Mesenchymal stem cell (in vitro differentiated cells and primary cell): ENCODE results near the gene SERPINE2.

ENCODE experiments used
- DNase-seq: peaks from one replicate; pipeline ENCODE4 v3.0.0-alpha.2; 2013
- H2AFZ ChIP-seq: one replicate; pipeline ENCODE4 v1.6.1; 2013; ENCODE audit warnings: low read depth, mild to moderate bottlenecking, control low read depth, inconsistent platforms, low read length, moderate library complexity
- H2AK5ac ChIP-seq: 2 replicates; pipeline ENCODE4 v1.6.1; 2013; ENCODE audit warnings: low read length, moderate library complexity, mild to moderate bottlenecking, inconsistent platforms; ENCODE audit not compliant: severe bottlenecking
- H2BK120ac ChIP-seq: one replicate; pipeline ENCODE4 v1.6.1; 2013; ENCODE audit warnings: low read depth, mild to moderate bottlenecking, inconsistent platforms, low read length, moderate library complexity
- H2BK12ac ChIP-seq, 2 experiments: one replicate each; pipeline ENCODE4 v1.6.1; 2013; ENCODE audit warnings: inconsistent platforms in 2 of 2, low read length in 2 of 2, mild to moderate bottlenecking in 2 of 2, moderate library complexity in 2 of 2, control low read depth in 1 of 2
- H2BK15ac ChIP-seq: one replicate; pipeline ENCODE4 v1.6.1; 2013; ENCODE audit warnings: mild to moderate bottlenecking, low read depth, inconsistent platforms; ENCODE audit not compliant: poor library complexity, severe bottlenecking
- H2BK5ac ChIP-seq: 2 replicates; pipeline ENCODE4 v1.6.1; 2013; ENCODE audit warnings: low read depth, mild to moderate bottlenecking, low read length, control low read depth, inconsistent platforms; ENCODE audit not compliant: poor library complexity, severe bottlenecking
- H3K14ac ChIP-seq, 2 experiments: one replicate each; pipeline ENCODE4 v1.6.1; 2013; ENCODE audit warnings: inconsistent platforms in 2 of 2, low read length in 2 of 2, control low read depth in 1 of 2, mild to moderate bottlenecking in 1 of 2, moderate library complexity in 1 of 2
- H3K18ac ChIP-seq, 2 experiments: one replicate each; pipeline ENCODE4 v1.6.1; 2013; ENCODE audit warnings: inconsistent platforms in 2 of 2, low read length in 2 of 2, control low read depth in 1 of 2, low read depth in 1 of 2, mild to moderate bottlenecking in 1 of 2
- H3K23ac ChIP-seq, 2 experiments: one replicate each; pipeline ENCODE4 v1.6.1; 2013; ENCODE audit warnings: inconsistent platforms in 2 of 2, low read length in 2 of 2, mild to moderate bottlenecking in 2 of 2, moderate library complexity in 2 of 2, control low read depth in 1 of 2
- H3K27ac ChIP-seq: 2 replicates; pipeline ENCODE4 v1.5.1; 2013; ENCODE audit warnings: mild to moderate bottlenecking, moderate library complexity, low read length, control low read depth, inconsistent platforms; ENCODE audit not compliant: poor library complexity, severe bottlenecking
- H3K27me3 ChIP-seq, 2 experiments: 2 replicates each; pipeline versions ENCODE4 v1.6.1 to v1.7.0; 2013; ENCODE audit warnings: low read length in 2 of 2, mild to moderate bottlenecking in 2 of 2, moderate library complexity in 2 of 2, control low read depth in 1 of 2, inconsistent platforms in 1 of 2; ENCODE audit not compliant: control insufficient read depth in 1 of 2, insufficient read depth in 1 of 2
- H3K36me3 ChIP-seq, 2 experiments: 2 replicates each; pipeline versions ENCODE4 v1.6.1 to v1.7.0; 2013; ENCODE audit warnings: low read length in 2 of 2, control low read depth in 1 of 2, inconsistent platforms in 1 of 2, low read depth in 1 of 2, mild to moderate bottlenecking in 1 of 2; ENCODE audit not compliant: insufficient read depth in 2 of 2, control insufficient read depth in 1 of 2
- H3K4ac ChIP-seq, 2 experiments: one replicate each; pipeline ENCODE4 v1.6.1; 2013; ENCODE audit warnings: inconsistent platforms in 2 of 2, low read length in 2 of 2, mild to moderate bottlenecking in 2 of 2, moderate library complexity in 2 of 2, control low read depth in 1 of 2, low read depth in 1 of 2
- H3K4me1 ChIP-seq: 2 replicates; pipeline ENCODE4 v1.6.1; 2013; ENCODE audit warnings: low read depth, low read length, control low read depth; ENCODE audit not compliant: control insufficient read depth, insufficient read depth
- H3K4me2 ChIP-seq: 2 replicates; pipeline ENCODE4 v1.6.1; 2013; ENCODE audit warnings: low read length, mild to moderate bottlenecking, inconsistent platforms; ENCODE audit not compliant: poor library complexity, severe bottlenecking
- H3K4me3 ChIP-seq, 2 experiments: 2 replicates each; pipeline versions ENCODE4 v1.5.1 to v1.7.0; 2013; ENCODE audit warnings: low read length in 2 of 2, mild to moderate bottlenecking in 2 of 2, control low read depth in 1 of 2, low read depth in 1 of 2; ENCODE audit not compliant: insufficient read depth in 1 of 2
- H3K79me1 ChIP-seq: replicated peaks from 2 replicates; pipeline ENCODE4 v1.6.1; 2013; ENCODE audit warnings: mild to moderate bottlenecking, control low read depth, low read length, inconsistent platforms; ENCODE audit not compliant: poor library complexity, severe bottlenecking
- H3K9ac ChIP-seq: 2 replicates; pipeline ENCODE4 v1.7.0; 2013; ENCODE audit warnings: mild to moderate bottlenecking, low read length, moderate library complexity
- H3K9me3 ChIP-seq: 2 replicates; pipeline ENCODE4 v1.7.0; 2013; ENCODE audit warnings: mild to moderate bottlenecking, low read length; ENCODE audit not compliant: control insufficient read depth
- H4K8ac ChIP-seq: one replicate; pipeline ENCODE4 v1.6.1; 2013; ENCODE audit warnings: inconsistent platforms, mild to moderate bottlenecking, low read length, moderate library complexity
- H4K91ac ChIP-seq: one replicate; pipeline ENCODE4 v1.6.1; 2013; ENCODE audit warnings: mild to moderate bottlenecking, low read length, inconsistent platforms
- WGBS: methylation state at CpG from one replicate; pipeline ENCODE4 v1.1.7; 2013; ENCODE audit warnings: mixed read lengths; 5-methylcytosine and 5-hydroxymethylcytosine counted together

Gene SERPINE2

DNA sequence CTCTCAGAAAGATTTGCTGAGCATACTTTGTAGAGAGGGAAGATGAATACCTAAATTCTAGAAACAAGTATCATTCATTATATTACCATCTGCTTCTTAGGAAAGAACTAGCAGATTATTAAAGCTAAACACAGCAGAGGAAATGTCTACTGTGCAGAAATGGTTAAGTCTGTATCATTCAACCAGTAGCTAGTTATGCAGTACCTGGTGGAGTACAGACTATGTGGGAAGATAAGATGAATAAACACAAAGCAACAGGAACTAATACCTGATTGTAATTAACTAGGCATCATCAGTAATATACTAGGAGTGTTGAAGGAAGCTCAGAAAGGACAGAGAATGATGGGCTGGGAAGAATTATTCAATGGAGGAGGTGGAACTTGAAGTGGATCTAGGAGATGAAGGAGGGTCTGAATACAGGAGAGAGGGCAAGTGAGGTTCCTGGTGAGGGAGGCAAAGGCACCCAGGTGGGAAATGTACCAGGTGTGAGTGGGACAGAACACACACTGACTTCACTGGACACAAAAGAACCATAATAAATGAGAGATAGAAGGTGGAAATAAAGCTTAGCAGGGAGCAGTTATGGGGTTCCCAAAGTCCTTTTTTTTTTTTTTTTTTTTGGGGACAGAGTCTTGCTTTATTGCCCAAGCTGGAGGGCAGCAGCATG, 103.5 kb downstream of the SERPINE2 start:
- Histone ChIP-seq H4K8ac (no peak overlapping the region), H2BK5ac (no peak overlapping the region), H3K18ac (no peak overlapping the region), H3K4me2 (no peak overlapping the region), H3K79me1 (peaks cover 9% of the 10 kb centered on the region), H3K27ac (no peak overlapping the region), H4K91ac (no peak overlapping the region), H2BK15ac (no peak overlapping the region), H3K23ac (no peak overlapping the region), H3K27me3 (no peaks in the 10 kb centered on the region), H2AFZ (no peak overlapping the region), H3K4me1 (peaks cover 10% of the 10 kb centered on the region), H2BK120ac (no peak overlapping the region), H2BK12ac (no peak overlapping the region), H3K4ac (no peak overlapping the region), H3K36me3 (peaks cover 0 to 2% of the 10 kb centered on the region in 2 experiments), H2AK5ac (no peak overlapping the region), H3K14ac (no peak overlapping the region), H3K4me3 (no peak overlapping the region), H3K9ac (no peak overlapping the region), H3K9me3 (peaks cover 3% of the 10 kb centered on the region)
- DNase-seq, result no peak

DNA sequence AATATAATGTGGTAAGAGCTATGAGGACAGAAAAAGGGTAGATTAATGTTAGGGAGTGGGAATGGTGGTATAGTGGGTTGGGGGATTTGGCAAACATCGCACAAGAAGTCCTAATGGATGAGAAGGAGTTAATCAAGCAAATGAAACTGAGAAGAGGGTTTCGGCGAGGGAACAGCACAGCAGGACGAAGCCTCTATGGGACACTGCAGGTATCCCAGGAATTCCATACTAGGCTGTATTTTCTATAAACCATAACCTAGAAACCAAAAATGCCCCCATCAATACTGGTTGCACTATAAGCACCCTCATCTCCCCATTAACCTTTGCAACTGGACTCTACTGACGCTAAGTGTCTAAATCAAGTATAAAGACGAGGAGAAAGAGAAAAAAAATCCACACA, 104.2 kb downstream of the SERPINE2 start:
- WGBS, result 81% methylated on average over 6 of the region's 6 CpGs

DNA sequence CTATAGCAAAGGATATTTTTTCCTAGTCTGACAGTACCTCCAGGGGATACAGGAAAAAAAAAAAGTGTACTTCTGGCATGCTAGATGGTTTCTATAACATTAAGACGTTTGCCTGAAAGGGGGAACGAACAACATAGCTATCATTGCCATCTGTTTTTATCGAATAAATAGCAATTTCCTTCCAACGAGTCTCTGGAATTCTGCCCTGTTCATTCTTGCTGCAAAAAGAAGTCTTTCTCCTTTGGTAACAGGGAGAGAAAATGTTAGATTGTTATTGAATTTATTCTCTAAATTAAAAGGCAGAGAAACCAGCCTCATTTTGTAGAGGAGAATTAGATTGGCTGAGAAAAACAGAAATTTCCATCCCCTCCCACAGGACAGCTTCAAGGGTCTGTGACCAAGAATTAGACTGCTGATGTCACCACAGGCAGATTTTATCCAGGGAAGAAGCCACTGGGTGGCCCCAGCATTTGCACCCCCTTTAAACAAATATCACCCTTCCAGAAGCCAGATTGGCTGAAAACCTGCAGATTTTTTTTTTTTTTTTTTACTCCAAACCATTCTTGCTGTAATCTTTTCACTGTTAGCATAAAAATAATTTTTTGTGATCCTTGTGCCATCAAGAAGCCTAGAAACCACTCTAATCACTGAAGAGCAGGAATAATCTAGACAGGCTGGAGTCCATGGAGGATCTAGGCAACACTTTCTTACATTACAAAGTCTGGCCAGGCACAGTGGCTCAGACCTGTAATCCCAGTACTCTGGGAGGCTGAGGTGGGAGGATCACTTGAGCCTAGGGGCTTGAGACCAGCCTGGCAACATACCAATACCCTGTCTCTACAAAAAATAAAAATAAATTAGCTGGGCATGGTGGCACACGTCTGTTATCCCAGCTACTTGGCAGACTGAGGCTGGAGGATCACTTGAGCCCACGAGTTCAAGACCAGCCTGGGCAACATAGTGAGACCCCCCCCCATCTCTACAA, 106.0 kb downstream of the SERPINE2 start:
- H2BK12ac ChIP-seq, result no peak overlapping the region
- no peaks in the 10 kb centered on the region for H3K9me3 ChIP-seq
- peaks cover 0 to 4% of the 10 kb centered on the region in 2 experiments for H3K36me3 ChIP-seq
- H2BK15ac ChIP-seq, result no peak overlapping the region
- H3K4me2 ChIP-seq, result no peak overlapping the region
- no peak for DNase-seq
- no peak overlapping the region for H3K14ac ChIP-seq
- H3K4me3 ChIP-seq, result no peak overlapping the region
- H3K27me3 ChIP-seq, result no peaks in the 10 kb centered on the region
- H2BK120ac ChIP-seq, result no peak overlapping the region
- H2AFZ ChIP-seq, result no peak overlapping the region
- H3K18ac ChIP-seq, result no peak overlapping the region
- no peak overlapping the region for H4K91ac ChIP-seq
- peak overlapping the region; percentile 46 for H3K9ac ChIP-seq
- no peak overlapping the region for H3K23ac ChIP-seq
- no peak overlapping the region for H4K8ac ChIP-seq
- peaks cover 13% of the 10 kb centered on the region for H3K4me1 ChIP-seq
- no peak overlapping the region for H2AK5ac ChIP-seq
- 98% methylated on average over 5 of the region's 6 CpGs for WGBS
- peaks cover 13% of the 10 kb centered on the region for H3K79me1 ChIP-seq
- H3K27ac ChIP-seq, result no peak overlapping the region
- H3K4ac ChIP-seq, result no peak overlapping the region
- no peak overlapping the region for H2BK5ac ChIP-seq

More for the DNA sequence above, 104.2 kb downstream of the SERPINE2 start:
- Histone ChIP-seq H3K4me2 (no peak overlapping the region), H3K18ac (no peak overlapping the region), H2BK15ac (no peak overlapping the region), H3K27ac (no peak overlapping the region), H3K9me3 (peaks cover 3% of the 10 kb centered on the region), H2BK120ac (no peak overlapping the region), H4K8ac (no peak overlapping the region), H3K23ac (no peak overlapping the region), H3K4ac (no peak overlapping the region), H3K79me1 (peaks cover 13% of the 10 kb centered on the region), H3K14ac (no peak overlapping the region), H2BK12ac (no peak overlapping the region), H3K36me3 (peaks cover 0 to 2% of the 10 kb centered on the region in 2 experiments), H2AFZ (no peak overlapping the region), H3K9ac (no peak overlapping the region), H3K4me1 (peaks cover 13% of the 10 kb centered on the region), H3K27me3 (no peaks in the 10 kb centered on the region), H2BK5ac (no peak overlapping the region), H4K91ac (no peak overlapping the region), H3K4me3 (no peak overlapping the region), H2AK5ac (no peak overlapping the region)
- no peak for DNase-seq
